Measurements from ENCODE around the gene PGM5.
"Not testable (repeated sequence)": the region's sequence is repeated elsewhere in the genome, so short reads cannot be mapped to it uniquely, and the experiment has no call there.

The PGM5 gene

DNA sequence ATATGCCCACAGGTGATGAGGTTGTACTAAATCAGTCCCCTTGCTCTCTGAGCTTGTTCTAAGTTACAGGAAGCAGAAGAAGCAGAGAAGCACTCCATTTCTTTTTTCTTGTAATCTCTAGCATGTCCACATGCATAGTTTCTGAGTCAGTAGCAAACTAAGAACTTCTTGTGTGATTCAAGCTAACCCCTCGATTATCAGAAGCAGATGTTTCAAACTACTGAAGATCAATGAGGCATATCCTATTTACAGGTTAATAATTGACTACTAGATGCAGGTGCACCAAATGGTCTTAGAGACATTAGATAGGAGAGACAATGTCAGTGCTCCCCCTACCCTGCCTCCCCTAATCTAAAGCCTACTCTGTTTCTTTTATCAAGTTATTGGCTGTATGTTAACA lies 21.3 kb downstream of the PGM5 start:
- WGBS, 2 experiments (ENCODE audit: insufficient coverage in 2 of 2), result no CpG with 5 or more reads among the region's 1 CpG
- not testable (repeated sequence) for H3K4me1 ChIP-seq (ENCODE audit: control insufficient read depth, insufficient read depth, low read length, poor library complexity, severe bottlenecking); H3K36me3 ChIP-seq (ENCODE audit: control insufficient read depth, insufficient read depth, low read length); H3K4me3 ChIP-seq (ENCODE audit: extremely low read depth, insufficient read depth, low read length, poor library complexity, severe bottlenecking); H3K27ac ChIP-seq (ENCODE audit: low read depth, low read length, severe bottlenecking); H3K9me3 ChIP-seq (ENCODE audit: control insufficient read depth, low read length)

DNA sequence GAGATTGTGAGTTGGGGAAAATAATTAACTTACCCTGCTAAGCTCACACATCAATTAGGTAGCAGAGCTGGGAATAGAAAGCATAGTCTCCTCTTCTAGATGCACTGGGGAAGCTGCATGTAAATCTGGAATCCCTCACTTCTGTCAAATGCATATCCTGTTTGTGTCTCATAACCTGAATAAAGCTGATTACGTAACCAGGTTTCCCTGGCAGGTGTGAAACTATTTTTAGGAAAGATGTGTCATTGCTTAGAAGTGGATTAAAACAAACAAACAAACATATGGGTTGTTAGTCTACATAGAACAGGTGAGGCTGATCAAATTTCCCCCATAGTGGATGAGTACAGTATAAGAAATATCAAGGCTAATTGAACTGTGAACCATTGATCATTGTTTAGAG lies 27.5 kb downstream of the PGM5 start:
- H3K4me3 ChIP-seq (ENCODE audit: extremely low read depth, insufficient read depth, low read length, poor library complexity, severe bottlenecking); H3K36me3 ChIP-seq (ENCODE audit: control insufficient read depth, insufficient read depth, low read length); H3K4me1 ChIP-seq (ENCODE audit: control insufficient read depth, insufficient read depth, low read length, poor library complexity, severe bottlenecking); H3K27ac ChIP-seq (ENCODE audit: low read depth, low read length, severe bottlenecking); H3K9me3 ChIP-seq (ENCODE audit: control insufficient read depth, low read length): not testable (repeated sequence)
- WGBS, 2 experiments (ENCODE audit: insufficient coverage in 2 of 2), result no CpG with 5 or more reads among the region's 1 CpG

DNA sequence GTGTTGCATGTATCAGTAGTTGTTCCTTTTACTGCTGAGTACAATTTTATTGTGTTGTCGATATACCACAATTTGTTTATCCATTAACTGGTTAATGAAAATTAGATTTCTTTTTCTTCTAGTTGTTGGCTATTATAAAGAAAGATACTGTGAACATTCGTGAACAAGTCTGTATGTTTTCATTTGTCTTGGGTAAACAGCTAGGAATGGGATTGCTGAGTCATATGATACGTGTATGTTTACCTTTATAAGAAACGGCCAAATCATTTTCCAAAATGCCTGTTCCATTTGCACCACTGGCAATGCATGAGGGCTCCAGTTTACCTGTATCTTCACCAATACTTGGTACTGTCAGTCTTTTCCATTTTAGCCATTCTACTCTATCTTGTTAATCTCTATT lies 33.1 kb downstream of the PGM5 start:
- not testable (repeated sequence) for H3K27ac ChIP-seq (ENCODE audit: low read depth, low read length, severe bottlenecking); H3K36me3 ChIP-seq (ENCODE audit: control insufficient read depth, insufficient read depth, low read length); H3K4me1 ChIP-seq (ENCODE audit: control insufficient read depth, insufficient read depth, low read length, poor library complexity, severe bottlenecking); H3K9me3 ChIP-seq (ENCODE audit: control insufficient read depth, low read length); H3K4me3 ChIP-seq (ENCODE audit: extremely low read depth, insufficient read depth, low read length, poor library complexity, severe bottlenecking)
- WGBS, 2 experiments (ENCODE audit: insufficient coverage in 2 of 2), result no CpG with 5 or more reads among the region's 4 CpGs

DNA sequence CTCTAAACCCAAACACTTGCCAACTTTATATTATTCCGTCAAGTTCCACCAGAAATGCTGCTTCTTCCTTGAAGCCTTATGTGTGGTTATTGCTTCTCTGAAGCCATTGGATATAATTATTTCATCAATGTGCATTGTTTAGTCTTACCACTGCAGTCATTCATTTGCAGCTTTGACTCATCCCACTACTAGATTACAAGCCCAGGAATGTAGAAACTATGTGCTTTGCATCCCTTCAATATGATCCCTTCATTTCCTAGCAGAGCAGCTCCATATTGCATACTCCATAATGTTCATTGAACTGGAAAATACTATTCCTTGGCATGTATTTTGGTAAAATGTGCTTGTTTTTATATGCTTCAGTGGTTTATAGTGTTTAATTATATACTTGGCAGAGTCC lies 34.3 kb downstream of the PGM5 start:
- whole genome bisulfite sequencing, 2 experiments (ENCODE audit: insufficient coverage in 2 of 2), result no CpG with 5 or more reads among the region's 1 CpG
- not testable (repeated sequence) for H3K4me1 ChIP-seq (ENCODE audit: control insufficient read depth, insufficient read depth, low read length, poor library complexity, severe bottlenecking); H3K4me3 ChIP-seq (ENCODE audit: extremely low read depth, insufficient read depth, low read length, poor library complexity, severe bottlenecking); H3K36me3 ChIP-seq (ENCODE audit: control insufficient read depth, insufficient read depth, low read length); H3K9me3 ChIP-seq (ENCODE audit: control insufficient read depth, low read length); H3K27ac ChIP-seq (ENCODE audit: low read depth, low read length, severe bottlenecking)

DNA sequence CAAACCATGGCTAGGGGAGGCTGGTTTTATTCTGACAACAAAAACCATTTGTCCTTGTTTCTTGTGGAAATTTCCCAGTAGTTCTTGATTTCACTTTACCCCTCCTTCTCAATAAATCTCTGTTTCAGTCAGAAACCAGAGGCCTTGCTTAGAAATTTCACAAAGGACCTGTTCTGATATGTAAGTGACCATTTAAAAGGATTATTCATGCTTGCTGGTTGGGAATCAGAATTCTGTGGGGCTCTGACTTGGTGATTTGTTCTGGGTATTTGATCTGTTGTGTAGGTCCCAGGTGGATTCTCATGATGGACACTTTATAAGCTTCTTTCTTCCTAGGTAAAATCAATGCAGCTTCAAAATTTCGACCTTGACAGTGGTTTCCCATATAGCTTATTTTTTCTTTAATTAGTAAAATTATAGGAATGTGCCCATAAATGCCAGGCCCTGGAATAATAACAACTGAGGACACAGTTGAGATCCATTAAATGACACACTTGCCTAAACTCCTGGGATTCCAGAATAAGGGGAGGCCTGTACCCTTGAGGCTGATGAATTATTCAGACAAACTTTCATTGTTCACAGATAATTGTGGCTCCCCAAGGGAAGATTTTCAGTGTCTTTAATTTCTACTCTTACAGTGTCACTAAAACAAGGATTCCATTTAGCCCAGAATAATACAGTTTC lies 40.1 kb downstream of the PGM5 start:
- not testable (repeated sequence) for H3K4me3 ChIP-seq (ENCODE audit: extremely low read depth, insufficient read depth, low read length, poor library complexity, severe bottlenecking); H3K9me3 ChIP-seq (ENCODE audit: control insufficient read depth, low read length); H3K4me1 ChIP-seq (ENCODE audit: control insufficient read depth, insufficient read depth, low read length, poor library complexity, severe bottlenecking); H3K36me3 ChIP-seq (ENCODE audit: control insufficient read depth, insufficient read depth, low read length); H3K27ac ChIP-seq (ENCODE audit: low read depth, low read length, severe bottlenecking)
- no CpG with 5 or more reads among the region's 1 CpG for WGBS, 2 experiments (ENCODE audit: insufficient coverage in 2 of 2)

DNA sequence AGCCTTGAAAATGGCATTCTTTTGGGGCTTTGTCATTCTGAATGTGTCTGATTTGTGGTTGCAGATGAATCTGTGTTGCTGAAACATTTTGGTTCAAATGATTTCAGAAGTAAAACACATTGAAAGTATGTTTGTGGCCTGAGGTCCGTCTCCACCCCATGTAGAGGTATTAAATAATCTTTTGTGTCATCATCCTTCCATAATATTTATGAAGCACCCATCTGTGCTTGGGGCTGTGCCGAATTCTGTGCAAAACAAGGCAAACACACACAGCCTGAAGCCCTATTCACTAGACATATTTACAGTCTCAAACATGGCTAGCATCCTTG lies 40.6 kb downstream of the PGM5 start:
- H3K4me3 ChIP-seq (ENCODE audit: extremely low read depth, insufficient read depth, low read length, poor library complexity, severe bottlenecking); H3K4me1 ChIP-seq (ENCODE audit: control insufficient read depth, insufficient read depth, low read length, poor library complexity, severe bottlenecking); H3K36me3 ChIP-seq (ENCODE audit: control insufficient read depth, insufficient read depth, low read length); H3K9me3 ChIP-seq (ENCODE audit: control insufficient read depth, low read length); H3K27ac ChIP-seq (ENCODE audit: low read depth, low read length, severe bottlenecking): not testable (repeated sequence)
- WGBS, 2 experiments (ENCODE audit: insufficient coverage in 2 of 2), result 80% methylated on average over 1 of the region's 2 CpGs; no CpG with 5 or more reads in 1 of the 2 experiments

DNA sequence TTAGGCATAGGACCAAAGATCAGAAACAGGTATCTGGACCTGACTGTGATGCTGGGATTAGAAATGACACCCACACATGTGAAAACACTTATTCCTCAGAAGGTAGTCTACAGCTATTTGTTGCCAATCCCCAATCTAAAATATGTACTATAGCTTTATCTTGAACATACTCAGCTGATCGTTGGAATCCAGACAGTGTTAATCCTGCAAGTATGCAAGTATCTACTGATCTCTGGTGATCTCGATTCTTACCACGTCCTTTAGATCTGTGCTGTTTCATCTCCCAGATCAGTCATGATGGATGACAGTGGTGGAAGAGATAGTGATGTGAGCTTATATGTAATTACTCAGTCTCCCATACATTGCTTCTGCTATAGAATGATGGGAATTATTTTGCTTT lies 41.4 kb downstream of the PGM5 start:
- H3K36me3 ChIP-seq (ENCODE audit: control insufficient read depth, insufficient read depth, low read length); H3K27ac ChIP-seq (ENCODE audit: low read depth, low read length, severe bottlenecking); H3K9me3 ChIP-seq (ENCODE audit: control insufficient read depth, low read length); H3K4me3 ChIP-seq (ENCODE audit: extremely low read depth, insufficient read depth, low read length, poor library complexity, severe bottlenecking); H3K4me1 ChIP-seq (ENCODE audit: control insufficient read depth, insufficient read depth, low read length, poor library complexity, severe bottlenecking): not testable (repeated sequence)
- no CpG with 5 or more reads among the region's 3 CpGs for whole genome bisulfite sequencing, 2 experiments (ENCODE audit: insufficient coverage in 2 of 2)

DNA sequence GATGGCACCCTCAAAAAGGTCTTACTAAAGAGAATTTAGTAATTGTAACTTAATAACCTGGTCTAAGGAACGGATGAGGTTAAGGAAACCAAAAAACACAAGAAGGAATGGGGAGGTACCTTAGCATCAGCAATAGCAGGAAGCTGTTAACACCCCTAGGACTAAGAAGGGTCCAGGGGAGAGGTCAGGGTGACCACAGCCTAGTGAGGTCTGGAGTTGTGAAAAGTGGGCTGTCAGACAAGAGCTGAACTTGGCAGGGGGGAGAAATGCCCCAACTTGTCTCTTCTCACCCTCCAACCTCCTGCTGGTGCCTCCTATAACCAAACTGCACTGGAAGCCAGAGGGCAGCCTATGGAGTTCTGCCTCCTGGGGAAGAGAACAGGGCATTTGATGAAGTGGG lies 41.9 kb downstream of the PGM5 start:
- H3K9me3 ChIP-seq (ENCODE audit: control insufficient read depth, low read length); H3K4me3 ChIP-seq (ENCODE audit: extremely low read depth, insufficient read depth, low read length, poor library complexity, severe bottlenecking); H3K27ac ChIP-seq (ENCODE audit: low read depth, low read length, severe bottlenecking); H3K36me3 ChIP-seq (ENCODE audit: control insufficient read depth, insufficient read depth, low read length); H3K4me1 ChIP-seq (ENCODE audit: control insufficient read depth, insufficient read depth, low read length, poor library complexity, severe bottlenecking): not testable (repeated sequence)
- no CpG with 5 or more reads among the region's 1 CpG for whole genome bisulfite sequencing, 2 experiments (ENCODE audit: insufficient coverage in 2 of 2)

DNA sequence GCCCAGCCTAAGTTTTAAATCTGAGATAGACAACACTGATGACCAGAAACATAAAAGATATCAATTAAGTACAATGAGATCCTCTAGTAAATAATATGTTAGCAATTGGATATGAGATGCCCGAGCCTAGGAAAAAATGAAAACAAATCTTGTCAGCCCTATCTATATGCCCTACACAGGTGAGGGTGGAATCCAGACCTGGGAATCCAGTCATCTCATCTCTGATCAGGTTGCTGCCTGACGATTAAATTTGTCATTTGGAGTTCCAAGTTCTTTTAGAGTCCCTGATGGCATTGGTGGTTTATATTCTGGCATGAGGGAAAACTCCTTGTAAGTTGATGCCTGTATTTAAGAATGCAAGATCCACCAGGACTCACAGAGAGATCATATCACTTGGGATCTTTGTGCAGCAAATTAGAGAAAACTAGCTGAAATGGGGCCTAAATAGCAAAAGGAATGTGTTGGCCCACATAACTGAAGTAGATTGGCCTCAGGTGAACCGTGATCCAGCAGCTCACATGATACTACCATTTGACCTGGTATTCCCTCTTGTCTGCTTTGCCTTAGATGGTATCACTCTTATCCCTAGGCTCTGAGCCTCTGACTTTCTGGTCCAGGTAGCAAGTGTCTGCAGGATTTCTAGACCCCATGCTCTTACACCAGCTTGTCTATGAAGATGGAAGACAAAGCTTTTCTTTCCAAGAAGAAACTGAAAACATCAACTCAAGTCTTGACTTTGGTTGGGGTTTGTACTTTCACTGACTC lies 48.2 kb downstream of the PGM5 start:
- no CpG with 5 or more reads among the region's 3 CpGs for WGBS, 2 experiments (ENCODE audit: insufficient coverage in 2 of 2)

DNA sequence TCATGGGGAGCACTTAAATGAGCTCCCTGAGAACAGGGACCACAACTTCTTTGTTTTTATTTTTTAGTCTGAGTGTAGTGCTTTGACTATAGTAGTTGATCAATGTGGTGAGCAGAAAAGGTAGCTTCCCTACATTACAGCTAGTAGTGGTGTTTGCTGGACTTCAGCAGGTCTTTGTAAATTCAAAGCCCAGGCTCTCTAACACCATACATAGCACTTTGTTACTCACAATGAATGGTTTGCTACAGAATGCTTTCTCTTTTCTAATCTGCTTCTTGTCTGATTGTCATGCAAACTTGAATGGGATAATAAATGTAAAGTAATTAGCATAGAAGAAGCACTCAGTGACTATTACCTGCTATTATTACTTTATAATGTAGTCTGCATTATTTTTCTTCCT lies 55.5 kb downstream of the PGM5 start:
- H3K4me1 ChIP-seq (ENCODE audit: control insufficient read depth, insufficient read depth, low read length, poor library complexity, severe bottlenecking); H3K9me3 ChIP-seq (ENCODE audit: control insufficient read depth, low read length); H3K36me3 ChIP-seq (ENCODE audit: control insufficient read depth, insufficient read depth, low read length); H3K4me3 ChIP-seq (ENCODE audit: extremely low read depth, insufficient read depth, low read length, poor library complexity, severe bottlenecking); H3K27ac ChIP-seq (ENCODE audit: low read depth, low read length, severe bottlenecking): not testable (repeated sequence)

More for the DNA sequence above, 48.2 kb downstream of the PGM5 start:
- H3K36me3 ChIP-seq (ENCODE audit: control insufficient read depth, insufficient read depth, low read length); H3K27ac ChIP-seq (ENCODE audit: low read depth, low read length, severe bottlenecking); H3K4me3 ChIP-seq (ENCODE audit: extremely low read depth, insufficient read depth, low read length, poor library complexity, severe bottlenecking); H3K9me3 ChIP-seq (ENCODE audit: control insufficient read depth, low read length); H3K4me1 ChIP-seq (ENCODE audit: control insufficient read depth, insufficient read depth, low read length, poor library complexity, severe bottlenecking): not testable (repeated sequence)

DNA sequence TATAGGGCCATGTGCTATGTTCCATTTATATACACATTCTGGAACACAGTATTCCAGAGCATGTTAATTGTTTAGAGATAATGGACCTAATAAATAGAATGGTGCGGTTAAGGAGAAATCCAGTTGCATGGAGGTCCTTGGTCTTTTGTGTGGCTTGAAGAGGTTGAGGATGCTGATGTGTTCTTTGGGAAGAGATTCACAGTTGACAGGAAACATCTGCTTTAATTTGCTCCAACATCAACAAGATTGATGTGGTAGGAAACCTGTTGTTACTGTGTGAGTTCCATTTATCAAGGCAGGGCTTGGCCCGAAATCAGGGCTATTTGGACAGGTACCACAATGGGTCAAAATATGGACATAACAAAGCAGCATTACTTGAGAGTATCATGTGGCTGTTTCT lies 56.3 kb downstream of the PGM5 start:
- WGBS, 2 experiments (ENCODE audit: insufficient coverage in 2 of 2), result no CpG with 5 or more reads among the region's 2 CpGs
- H3K27ac ChIP-seq (ENCODE audit: low read depth, low read length, severe bottlenecking); H3K4me3 ChIP-seq (ENCODE audit: extremely low read depth, insufficient read depth, low read length, poor library complexity, severe bottlenecking); H3K36me3 ChIP-seq (ENCODE audit: control insufficient read depth, insufficient read depth, low read length); H3K4me1 ChIP-seq (ENCODE audit: control insufficient read depth, insufficient read depth, low read length, poor library complexity, severe bottlenecking); H3K9me3 ChIP-seq (ENCODE audit: control insufficient read depth, low read length): not testable (repeated sequence)

Data from mesodermal cell (in vitro differentiated cells).